Cardiac muscle cell (in vitro differentiated cells and primary cell): ENCODE measurements around the gene CTSH. TPM values are rescaled to one million over a fixed set of nuclear protein-coding genes. Genes with fewer than 3 reads are reported as not detected.
A peak's percentile ranks its signal among the peaks of the same experiment; 100 is the strongest.
"Not testable (repeated sequence)": the region's sequence is repeated elsewhere in the genome, so short reads cannot be mapped to it uniquely, and the experiment has no call there.

ENCODE experiments used
- DNase-seq, 2 donors: peaks; one replicate each; pipeline versions ENCODE4 v3.0.0 to v3.0.0-alpha.2; 2010 to 2017; ENCODE audit warnings: low read depth in 1 of 2, low spot score in 1 of 2
- H3K27ac ChIP-seq: fragments of 200-600 bp; sonication (generic); 2 replicates; pipeline ENCODE4 v1.5.1; 2016
- H3K27me3 ChIP-seq: fragments of 200-600 bp; sonication (generic); 2 replicates; pipeline ENCODE4 v1.6.0; 2016; ENCODE audit warnings: control low read depth
- H3K36me3 ChIP-seq: fragments of 200-600 bp; sonication (generic); 2 replicates; pipeline ENCODE4 v1.5.1; 2016; ENCODE audit warnings: control low read depth
- H3K4me1 ChIP-seq: fragments of 200-600 bp; sonication (generic); 2 replicates; pipeline ENCODE4 v1.8.1; 2017; ENCODE audit warnings: low read depth, mild to moderate bottlenecking, mixed run types
- H3K4me3 ChIP-seq: fragments of 200-600 bp; sonication (generic); 2 replicates; pipeline ENCODE4 v1.5.1; 2016; ENCODE audit warnings: mild to moderate bottlenecking
- H3K9me3 ChIP-seq: fragments of 200-600 bp; sonication (generic); 2 replicates; pipeline ENCODE4 v1.5.1; 2017; ENCODE audit warnings: low read depth, mild to moderate bottlenecking, control low read depth
- CTCF ChIP-seq: IDR thresholded peaks from 2 replicates; pipeline ENCODE4 v1.5.1; 2012; ENCODE audit warnings: low read depth, mild to moderate bottlenecking, low read length
- polyA plus RNA-seq: library from polyadenylated mRNA; unstranded; fragments of >200 nt; fragmentation: Nextera tagmentation; extraction: Ambion mirVana; gene quantifications from 2 replicates; pipeline ENCODE4 v1.2.1, GENCODE V29; 2016
- total RNA-seq: library from RNA; depleted of rRNA; stranded (reverse); fragments of >200 nt; gene quantifications from 2 replicates; pipeline ENCODE4 v1.2.3, GENCODE V29; 2016

The CTSH gene
- total and polyA plus RNA-seq, 2 experiments from 2014 or later = 24.1 to 26.5 TPM

DNA sequence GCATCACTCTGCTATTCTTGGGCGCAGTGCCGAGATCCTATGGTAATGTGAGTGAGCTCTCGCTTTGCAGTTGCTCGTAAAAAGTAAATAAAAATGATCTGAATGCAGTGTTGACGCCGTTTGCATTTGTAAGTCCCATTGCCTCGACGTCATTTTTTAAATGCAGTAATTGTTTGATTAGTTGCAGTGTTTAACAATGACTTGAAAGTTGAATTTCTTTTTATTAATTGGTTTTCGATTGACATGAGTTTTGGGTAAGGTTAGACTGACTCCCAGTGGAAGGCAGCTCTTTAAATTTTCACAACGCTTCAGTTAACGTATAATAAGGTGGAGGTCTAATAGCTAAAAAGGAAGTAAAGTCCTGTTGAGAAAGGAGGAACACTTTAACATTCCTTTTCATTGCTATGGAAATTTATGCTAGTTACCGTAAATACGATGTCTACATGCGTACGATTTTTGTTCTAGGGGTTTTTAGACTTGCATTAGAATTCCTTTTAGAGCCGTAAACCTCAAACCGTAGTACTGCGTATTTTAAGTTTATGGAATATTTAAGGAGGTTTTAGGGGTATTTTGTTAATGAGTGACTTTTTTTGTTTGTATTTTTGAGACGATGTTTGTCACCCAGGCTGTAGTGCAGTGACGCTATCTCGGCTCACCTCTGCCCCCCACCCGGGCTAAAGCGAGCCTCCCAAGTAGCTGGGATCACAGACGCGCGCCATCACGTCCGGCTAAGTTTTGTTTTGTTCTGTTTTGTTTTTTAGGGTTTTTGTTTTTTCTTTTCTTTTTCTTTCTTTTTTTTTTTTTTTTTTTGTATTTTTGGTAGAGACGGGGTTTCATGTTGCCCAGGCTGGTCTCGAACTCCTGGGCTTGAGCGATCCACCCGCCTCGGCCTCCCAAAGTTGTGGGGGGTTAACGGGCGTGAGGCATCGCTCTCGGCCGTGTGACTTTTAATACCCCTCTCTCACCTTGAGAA is 70.8 kb downstream of the CTSH start:
- Histone ChIP-seq H3K4me3 (peak overlapping the region; percentile 66), H3K27ac (peak overlapping the region; percentile 99), H3K4me1 (peaks cover 26% of the 10 kb centered on the region), H3K9me3 (no peaks in the 10 kb centered on the region), H3K36me3 (no peaks in the 10 kb centered on the region), H3K27me3 (no peaks in the 10 kb centered on the region)
- DNase-seq = no peak
- no peak for TF ChIP-seq CTCF

DNA sequence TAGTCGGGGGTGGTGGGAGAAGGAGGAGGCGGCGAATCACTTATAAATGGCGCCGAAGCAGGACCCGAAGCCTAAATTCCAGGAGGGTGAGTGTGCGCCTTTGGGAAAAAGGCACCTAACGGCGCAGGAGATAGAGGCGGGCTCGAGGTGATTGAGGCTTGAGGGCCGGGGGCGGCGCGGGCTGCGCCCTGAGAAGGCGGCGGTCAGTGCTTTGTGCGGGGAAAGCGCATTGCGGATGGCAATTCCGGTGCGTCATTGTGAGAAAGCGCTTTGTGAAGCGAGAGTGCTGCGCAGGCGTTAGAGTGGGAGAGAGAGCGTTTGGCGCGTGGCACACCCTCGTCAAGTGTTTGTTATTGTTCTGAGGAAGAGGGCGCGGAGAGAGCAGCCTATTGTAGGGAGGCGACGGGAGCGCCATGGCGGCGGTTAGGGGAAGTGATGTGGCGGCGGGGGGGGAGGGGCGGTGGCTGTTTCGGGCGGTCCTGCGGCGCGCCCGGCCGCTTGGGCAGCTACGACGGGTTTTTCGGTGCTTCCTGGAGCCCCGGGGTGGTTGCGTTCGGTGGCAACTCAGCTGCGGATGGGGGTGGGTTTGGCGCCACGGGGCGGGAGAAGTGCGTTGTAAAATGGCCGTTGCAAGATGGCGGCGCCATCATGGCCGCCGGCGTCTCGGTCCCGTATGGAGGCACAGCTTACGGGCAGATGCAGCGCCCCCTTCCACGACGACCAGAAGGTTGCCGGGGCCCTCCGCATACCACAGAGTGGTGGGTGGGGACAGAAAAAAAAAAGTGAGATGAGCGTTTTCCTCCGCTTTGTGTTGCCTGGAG is 71.7 kb downstream of the CTSH start:
- H3K4me3 ChIP-seq = peak overlapping the region; percentile 66
- H3K27ac ChIP-seq = peak overlapping the region; percentile 99
- H3K9me3 ChIP-seq = no peaks in the 10 kb centered on the region
- H3K36me3 ChIP-seq = no peaks in the 10 kb centered on the region
- peak; percentile 51 for TF ChIP-seq CTCF
- peaks cover 21% of the 10 kb centered on the region for H3K4me1 ChIP-seq
- no peaks in the 10 kb centered on the region for H3K27me3 ChIP-seq
- peak; percentile 93 to 94 for DNase-seq

DNA sequence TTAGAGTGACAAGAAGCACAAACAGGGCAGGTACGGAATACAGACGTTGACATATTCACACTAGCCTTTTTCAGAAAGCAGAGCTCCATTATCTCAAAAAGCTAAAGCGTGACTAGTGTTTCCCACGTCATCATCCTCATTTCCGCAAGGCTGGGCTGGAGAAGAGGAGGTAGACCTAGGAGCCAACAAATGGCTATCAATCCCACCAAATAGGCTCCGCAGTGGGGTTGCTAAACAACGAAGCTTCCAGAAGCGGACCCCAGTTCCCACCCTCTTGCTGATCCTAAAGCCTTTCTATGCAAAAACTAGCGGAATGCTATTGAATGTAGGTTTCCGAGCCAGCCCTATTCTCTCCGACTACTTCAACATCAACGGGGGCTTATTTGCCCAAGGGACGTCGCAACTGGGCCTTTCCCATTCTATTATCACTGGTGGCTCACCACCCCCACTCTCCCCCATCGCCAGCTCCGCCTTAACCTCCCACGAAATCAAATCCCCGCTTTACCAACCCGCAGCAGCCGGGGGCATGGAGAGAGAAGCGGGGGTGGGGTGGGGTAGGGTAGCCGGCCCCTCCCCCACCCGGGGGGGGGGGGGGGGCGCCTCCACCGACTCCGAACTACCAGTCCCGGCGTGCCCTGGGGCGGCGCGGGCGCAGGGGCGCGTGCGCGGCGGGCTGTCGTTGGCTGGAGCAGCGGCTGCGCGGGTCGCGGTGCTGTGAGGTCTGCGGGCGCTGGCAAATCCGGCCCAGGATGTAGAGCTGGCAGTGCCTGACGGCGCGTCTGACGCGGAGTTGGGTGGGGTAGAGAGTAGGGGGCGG is 72.5 kb downstream of the CTSH start, which contains the start of gene MORF4L1:
Gene MORF4L1 (plus strand): TSS at position 736 of the 817 bp plus-strand sequence. CDS start 128 bp downstream, outside the sequence.
- no peaks in the 10 kb centered on the region for H3K36me3 ChIP-seq
- H3K27ac ChIP-seq = peak within 1 kb of the TSS; percentile 99
- no peaks in the 10 kb centered on the region for H3K9me3 ChIP-seq
- peak within 1 kb of the TSS; percentile 66 for H3K4me3 ChIP-seq
- peaks cover 13% of the 10 kb centered on the region for H3K4me1 ChIP-seq
- no peak for TF ChIP-seq CTCF
- H3K27me3 ChIP-seq = no peaks in the 10 kb centered on the region
- DNase-seq = peak; percentile 97 to 98

DNA sequence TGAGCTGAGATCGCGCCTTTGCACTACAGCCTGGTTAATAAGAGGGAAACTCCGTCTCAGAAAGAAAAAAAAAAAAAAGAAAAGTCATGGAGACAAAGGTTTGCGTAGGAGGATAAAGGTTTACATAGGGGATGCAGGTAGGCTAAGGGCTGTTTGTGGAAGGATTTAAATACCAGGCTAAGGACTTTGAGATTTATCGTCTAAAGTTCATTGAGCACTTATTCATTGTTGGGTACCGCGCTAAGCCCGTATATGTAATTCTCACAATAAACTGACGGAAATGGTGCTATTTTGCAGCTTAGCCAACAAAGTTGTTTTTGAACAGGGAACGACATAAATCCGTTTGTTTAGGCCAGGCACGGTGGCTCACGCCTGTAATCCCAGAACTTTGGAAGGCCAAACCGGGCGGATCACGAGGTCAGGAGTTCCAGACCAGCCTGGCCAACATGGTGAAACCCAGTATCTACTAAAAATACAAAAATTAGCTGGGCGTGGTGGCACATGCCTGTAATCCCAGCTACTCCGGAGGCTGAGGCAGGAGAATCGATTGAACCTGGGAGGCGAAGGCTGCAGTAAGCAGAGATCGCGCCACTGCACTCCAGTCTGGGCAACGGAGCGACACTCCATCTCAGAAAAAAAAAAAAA is 73.2 kb downstream of the CTSH start:
- H3K36me3 ChIP-seq, H3K27me3 ChIP-seq, DNase-seq, H3K9me3 ChIP-seq, H3K4me3 ChIP-seq: not testable (repeated sequence)
- Histone ChIP-seq H3K4me1 (peaks cover 10% of the 10 kb centered on the region), H3K27ac (peak overlapping the region; percentile 99)

Other genes with a start within 250 kb of the CTSH start
- 20.4 and 35.3 TPM in 2 replicates for gene ADAMTS7, start 133.6 kb downstream of the CTSH start, total RNA-seq
- gene ADAMTS7, start 133.6 kb downstream of the CTSH start, polyA plus RNA-seq = 11.8 and 16.4 TPM in 2 replicates
- gene MORF4L1, start 72.2 kb downstream of the CTSH start, total RNA-seq = 760 and 1,026 TPM in 2 replicates
- 625 and 669 TPM in 2 replicates for gene MORF4L1, start 72.2 kb downstream of the CTSH start, polyA plus RNA-seq
- 0.06 TPM in 1 of 2 replicates, not detected in the other for gene RASGRF1, start 145.7 kb upstream of the CTSH start, total RNA-seq
- gene RASGRF1, start 145.7 kb upstream of the CTSH start, polyA plus RNA-seq = not detected in 2 replicates